Measurements from ENCODE around the gene HOXD10. TPM values are rescaled to one million over a fixed set of nuclear protein-coding genes. Genes with fewer than 3 reads are reported as not detected.

HOXD10 gene
- total and polyA plus RNA-seq, 2 of the 13 experiments (the other 11 are each of a cell fraction or from before 2014, with no cell fraction given), result not detected

DNA sequence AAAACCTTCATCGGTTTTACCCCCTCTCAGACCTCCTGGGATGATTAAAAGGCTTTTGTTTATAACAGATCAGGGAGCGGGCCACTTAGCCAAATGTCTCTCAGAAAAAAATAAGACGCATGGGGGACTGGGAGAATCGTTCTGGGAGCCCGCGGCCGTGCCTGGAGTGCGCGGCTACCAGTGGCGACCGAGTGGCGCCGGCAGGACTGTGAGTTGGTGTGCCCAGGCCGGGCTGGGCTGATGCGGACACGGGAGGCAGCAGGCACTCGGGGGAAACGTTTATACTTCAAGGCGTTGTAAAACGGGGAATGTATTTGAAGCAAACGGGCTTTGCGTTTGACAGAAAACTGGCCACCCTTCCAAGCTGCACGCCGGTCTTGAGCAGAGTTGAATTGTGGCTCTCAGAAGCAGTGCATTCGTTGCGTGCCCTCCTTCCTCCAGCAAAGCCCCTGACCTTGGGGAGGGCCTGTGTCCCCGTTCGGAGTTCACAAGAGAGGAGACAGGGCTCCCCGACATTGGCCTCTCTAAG is 4.7 kb upstream of the HOXD10 start:
- no peak overlapping the region for H3K4me2 ChIP-seq (ENCODE audit: low read depth, low read length)
- peaks cover 15 to 88% of the 10 kb centered on the region in 2 experiments; a peak in 4 of 5 replicates for H3K27me3 ChIP-seq (ENCODE audit: control insufficient read depth in 1 of 2, insufficient read depth in 2 of 2, low read length in 2 of 2)
- FAIRE-seq (no peak), DNase-seq (ENCODE audit: low spot score) (no peak), ATAC-seq (no peak)
- H4K20me1 ChIP-seq (ENCODE audit: insufficient read depth, low read length), result no peaks in the 10 kb centered on the region
- in situ Hi-C loops (cut with HindIII; ENCODE audit: extremely low pct_ligation_motif_present, low pct_unique_long_range_greater_than_20kb) (no loop called here), intact Hi-C loops (cut with micrococcal nuclease; ENCODE audit: unreplicated experiment) (loop anchor here (5.0 kb wide), 2 partner anchors 525 to 1035 kb away; no protein-coding TSS in a partner anchor)
- H3K9me3 ChIP-seq (ENCODE audit: low read length), result no peaks in the 10 kb centered on the region
- no peak for TF ChIP-seq ZNF20 (CRISPR knock-in tag; IDR thresholded peaks at IDR 0.05)
- TF ChIP-seq NBN (conservative IDR thresholded peaks at IDR 0.05), result no peak
- TF ChIP-seq, protein P1, sequence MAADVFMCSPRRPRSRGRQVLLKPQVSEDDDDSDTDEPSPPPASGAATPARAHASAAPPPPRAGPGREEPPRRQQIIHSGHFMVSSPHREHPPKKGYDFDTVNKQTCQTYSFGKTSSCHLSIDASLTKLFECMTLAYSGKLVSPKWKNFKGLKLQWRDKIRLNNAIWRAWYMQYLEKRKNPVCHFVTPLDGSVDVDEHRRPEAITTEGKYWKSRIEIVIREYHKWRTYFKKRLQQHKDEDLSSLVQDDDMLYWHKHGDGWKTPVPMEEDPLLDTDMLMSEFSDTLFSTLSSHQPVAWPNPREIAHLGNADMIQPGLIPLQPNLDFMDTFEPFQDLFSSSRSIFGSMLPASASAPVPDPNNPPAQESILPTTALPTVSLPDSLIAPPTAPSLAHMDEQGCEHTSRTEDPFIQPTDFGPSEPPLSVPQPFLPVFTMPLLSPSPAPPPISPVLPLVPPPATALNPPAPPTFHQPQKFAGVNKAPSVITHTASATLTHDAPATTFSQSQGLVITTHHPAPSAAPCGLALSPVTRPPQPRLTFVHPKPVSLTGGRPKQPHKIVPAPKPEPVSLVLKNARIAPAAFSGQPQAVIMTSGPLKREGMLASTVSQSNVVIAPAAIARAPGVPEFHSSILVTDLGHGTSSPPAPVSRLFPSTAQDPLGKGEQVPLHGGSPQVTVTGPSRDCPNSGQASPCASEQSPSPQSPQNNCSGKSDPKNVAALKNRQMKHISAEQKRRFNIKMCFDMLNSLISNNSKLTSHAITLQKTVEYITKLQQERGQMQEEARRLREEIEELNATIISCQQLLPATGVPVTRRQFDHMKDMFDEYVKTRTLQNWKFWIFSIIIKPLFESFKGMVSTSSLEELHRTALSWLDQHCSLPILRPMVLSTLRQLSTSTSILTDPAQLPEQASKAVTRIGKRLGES (CRISPR knock-in tag; IDR thresholded peaks at IDR 0.05; ENCODE audit: borderline replicate concordance), result no peak
- TF ChIP-seq, protein P2, sequence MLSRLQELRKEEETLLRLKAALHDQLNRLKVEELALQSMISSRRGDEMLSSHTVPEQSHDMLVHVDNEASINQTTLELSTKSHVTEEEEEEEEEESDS (CRISPR knock-in tag; IDR thresholded peaks at IDR 0.05; ENCODE audit: borderline replicate concordance), result no peak
- no peak for TF ChIP-seq ZNF230 (CRISPR knock-in tag; IDR thresholded peaks at IDR 0.05)
- TF ChIP-seq MTA3 (CRISPR knock-in tag; IDR thresholded peaks at IDR 0.05), result no peak
- TF ChIP-seq ZKSCAN5 (CRISPR knock-in tag; IDR thresholded peaks at IDR 0.05), result no peak
- TF ChIP-seq, protein P3, sequence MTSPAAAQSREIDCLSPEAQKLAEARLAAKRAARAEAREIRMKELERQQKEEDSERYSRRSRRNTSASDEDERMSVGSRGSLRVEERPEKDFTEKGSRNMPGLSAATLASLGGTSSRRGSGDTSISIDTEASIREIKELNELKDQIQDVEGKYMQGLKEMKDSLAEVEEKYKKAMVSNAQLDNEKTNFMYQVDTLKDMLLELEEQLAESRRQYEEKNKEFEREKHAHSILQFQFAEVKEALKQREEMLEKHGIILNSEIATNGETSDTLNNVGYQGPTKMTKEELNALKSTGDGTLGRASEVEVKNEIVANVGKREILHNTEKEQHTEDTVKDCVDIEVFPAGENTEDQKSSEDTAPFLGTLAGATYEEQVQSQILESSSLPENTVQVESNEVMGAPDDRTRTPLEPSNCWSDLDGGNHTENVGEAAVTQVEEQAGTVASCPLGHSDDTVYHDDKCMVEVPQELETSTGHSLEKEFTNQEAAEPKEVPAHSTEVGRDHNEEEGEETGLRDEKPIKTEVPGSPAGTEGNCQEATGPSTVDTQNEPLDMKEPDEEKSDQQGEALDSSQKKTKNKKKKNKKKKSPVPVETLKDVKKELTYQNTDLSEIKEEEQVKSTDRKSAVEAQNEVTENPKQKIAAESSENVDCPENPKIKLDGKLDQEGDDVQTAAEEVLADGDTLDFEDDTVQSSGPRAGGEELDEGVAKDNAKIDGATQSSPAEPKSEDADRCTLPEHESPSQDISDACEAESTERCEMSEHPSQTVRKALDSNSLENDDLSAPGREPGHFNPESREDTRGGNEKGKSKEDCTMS (CRISPR knock-in tag; conservative IDR thresholded peaks at IDR 0.05), result no peak
- H3K36me3 ChIP-seq (replicated peaks in 1 of 2; ENCODE audit: control insufficient read depth in 1 of 2, insufficient read depth in 2 of 2, low read length in 2 of 2), result no peaks in the 10 kb centered on the region
- no peak overlapping the region for H2AFZ ChIP-seq (ENCODE audit: low read length)
- H3K4me3 ChIP-seq (replicated peaks in 1 of 3; ENCODE audit: insufficient read depth in 1 of 3, low read depth in 2 of 3, low read length in 3 of 3), result no peak overlapping the region
- BruUV-seq (replicated peaks), result no TSS peak
- H3K79me2 ChIP-seq (ENCODE audit: insufficient read depth, low read length), result no peaks in the 10 kb centered on the region
- POLR2A ChIA-PET, result no interaction called here
- CTCF ChIA-PET (ENCODE audit: low intra/inter-chr PET ratio, low total read pairs), result no interaction called here
- peaks cover 14% of the 10 kb centered on the region for H3K4me1 ChIP-seq (ENCODE audit: insufficient read depth, low read length)
- no peak overlapping the region for H3K27ac ChIP-seq (ENCODE audit: extremely low read length, insufficient read depth, low read length)
- H3K9ac ChIP-seq (ENCODE audit: insufficient read depth, low read depth, low read length), result no peak overlapping the region
- WGBS (ENCODE audit: low lambda C conversion rate), result 38% methylated on average over 21 of the region's 29 CpGs

All from HepG2 (cell line).